PC-9 (cell line): Measurements from ENCODE around the gene SNCA.

Experiments used
- CTCF ChIP-seq: fragments of 200-600 bp; sonication (generic); conservative IDR thresholded peaks from 2 replicates; pipeline ENCODE4 v1.6.1; 2017; ENCODE audit warnings: mixed run types, antibody characterized with exemption, mild to moderate bottlenecking, moderate library complexity
- EZH2 ChIP-seq: fragments of 200-600 bp; sonication (generic); IDR thresholded peaks from 2 replicates; pipeline ENCODE4 v1.8.0; 2017; ENCODE audit warnings: antibody characterized with exemption, low read depth

- TF ChIP-seq CTCF: no peak
- TF ChIP-seq EZH2: no peak
Measured at GRCh38 chr4:89805297-89805696, 31.7 kb downstream of the SNCA start.
